Spleen (tissue), 13 donors: Measurements from ENCODE around the gene HYAL1. TPM values are rescaled to one million over a fixed set of nuclear protein-coding genes. Genes with fewer than 3 reads are reported as not detected.
A peak's percentile ranks its signal among the peaks of the same experiment; 100 is the strongest.

Source experiments
- DNase-seq: peaks from one replicate; pipeline ENCODE4 v3.0.0-alpha.2; 2020
- H3K27ac ChIP-seq, 8 donors: fragments of 200-600 bp; sonication (generic) in 7 of 8; 1 replicate in 4 of 8; 2 replicates in 4 of 8; pipeline versions ENCODE4 v1.5.0 to v1.8.0; 2016 to 2021; ENCODE audit warnings: inconsistent platforms in 4 of 8, mild to moderate bottlenecking in 4 of 8, moderate library complexity in 1 of 8
- H3K27me3 ChIP-seq, 7 donors: fragments of 200-600 bp; sonication (generic) in 6 of 7; replicated peaks in 1 of 7; 1 replicate in 4 of 7; 2 replicates in 3 of 7; pipeline versions ENCODE4 v1.5.0 to v1.8.0; 2016 to 2021; ENCODE audit warnings: inconsistent platforms in 3 of 7, mild to moderate bottlenecking in 1 of 7
- H3K36me3 ChIP-seq, 6 donors: fragments of 200-600 bp; sonication (generic) in 5 of 6; 1 replicate in 4 of 6; 2 replicates in 2 of 6; pipeline versions ENCODE4 v1.5.0 to v1.8.0; 2016 to 2021; ENCODE audit warnings: inconsistent platforms in 2 of 6
- H3K4me1 ChIP-seq, 6 donors: fragments of 200-600 bp; sonication (generic) in 5 of 6; 1 replicate in 3 of 6; 2 replicates in 3 of 6; pipeline versions ENCODE4 v1.5.0 to v1.8.0; 2016 to 2021; ENCODE audit warnings: inconsistent platforms in 3 of 6
- H3K4me3 ChIP-seq, 8 donors: fragments of 200-600 bp; sonication (generic) in 7 of 8; 1 replicate in 4 of 8; 2 replicates in 4 of 8; pipeline versions ENCODE4 v1.5.0 to v1.8.0; 2016 to 2021; ENCODE audit warnings: inconsistent platforms in 4 of 8, mild to moderate bottlenecking in 4 of 8, moderate library complexity in 2 of 8
- H3K9me3 ChIP-seq, 8 donors: fragments of 200-600 bp; sonication (generic) in 7 of 8; 1 replicate in 4 of 8; 2 replicates in 4 of 8; pipeline versions ENCODE4 v1.5.0 to v1.8.0; 2016 to 2021; ENCODE audit warnings: inconsistent platforms in 4 of 8
- POLR2A ChIP-seq, 3 donors: fragments of 450-650 bp; IDR thresholded peaks; one replicate each; pipeline ENCODE4 v1.5.1; 2017; ENCODE audit warnings: antibody characterized with exemption in 3 of 3, mild to moderate bottlenecking in 1 of 3
- POLR2AphosphoS5 ChIP-seq, 3 donors: sonication (generic); formaldehyde crosslinking; IDR thresholded peaks; one replicate each; pipeline ENCODE4 v1.5.1; 2017; ENCODE audit warnings: antibody characterized with exemption in 3 of 3
- WGBS, 5 donors: extraction: QIAGEN DNeasy Blood & Tissue Kit in 3 of 5; methylation state at CpG; one replicate each; pipeline versions ENCODE4 v1.1.5 to v1.1.7; 2013 to 2018; 5-methylcytosine and 5-hydroxymethylcytosine counted together
- intact Hi-C: fragments of 100-400 bp; cut with DNase I; formaldehyde crosslinking; loops from one replicate; pipeline ENCODE4 v1.15.0; 2023; ENCODE audit warnings: low total_unique reads
- long read RNA-seq, 2 donors: transcript quantifications; one replicate each; lab custom pipeline, GENCODE V29; 2026
- polyA plus RNA-seq, 3 donors: library from polyadenylated mRNA; stranded (reverse); fragments of 200-250 nt; gene quantifications; one replicate each; pipeline ENCODE4 v1.2.1, GENCODE V29; 2013
- total RNA-seq, 7 donors: library from RNA; depleted of rRNA in 3 of 7; stranded (reverse); fragments of >200 nt in 3 of 7; fragmentation: NEBNext Ultra II Directional in 4 of 7; extraction: Animal tissue kit (Norgen Biotek cat#: 25700) in 4 of 7; gene quantifications; one replicate each; pipeline versions ENCODE4 v1.1.0 to v1.2.1, GENCODE V29; 2016 to 2021
- TF ChIP-seq, protein P1 (sequence below), 11 experiments: fragments of 200-600 bp in 7 of 11; fragments of 450-650 bp in 4 of 11; sonication (generic) in 4 of 11; IDR thresholded peaks in 8 of 11; conservative IDR thresholded peaks in 3 of 11; 1 replicate in 7 of 11; 2 replicates in 4 of 11; pipeline versions ENCODE4 v1.4.0 to v1.8.0; 2016 to 2021; ENCODE audit warnings: antibody characterized with exemption in 11 of 11, inconsistent platforms in 4 of 11, mild to moderate bottlenecking in 1 of 11
- donor health status: healthy with polysubstance abuse.
- donor health status: DM: no; HTN: no; CAD: no; lungs with moderate emphysema.
- donor health status: DM: no; HTN: no; CAD: no.
- donor health status: Bipolar disorder and iron deficiency.
- donor health status: healthy.
- donor health status: DM: no; HTN: no; CAD: no.
- donor health status: DM: yes; HTN: yes; CAD: no.

The HYAL1 gene
- total RNA-seq (100 to 1,000 TPM in 5 of 7 donors, 10 to 100 TPM in 2; 46.8 to 172 (median 122) TPM), polyA plus RNA-seq (10 to 100 TPM; 18.2 to 49.4 (median 46.6) TPM)
- long read RNA-seq, donor 1, partial matches to known transcripts = 0 of 4 reads
- long read RNA-seq, donor 1, other reads (novel, unspliced or antisense) = 0 of 4 reads
- long read RNA-seq, donor 2, partial matches to known transcripts = 0 of 1 reads
- long read RNA-seq, donor 2, other reads (novel, unspliced or antisense) = 0 of 1 reads

GRCh38 chr3:50303013-50303815, at the start of gene HYAL1:
Gene HYAL1 (minus strand): TSS chr3:50303574. CDS start chr3:50302956, 618 bp downstream.
- H3K36me3 ChIP-seq = peaks cover 0 to 8% (median 0%) of the 10 kb centered on the region in 6 donors
- peak; percentile 91 for DNase-seq
- intact Hi-C loops = no loop called here
- H3K4me3 ChIP-seq = peak within 1 kb of the TSS; percentile 6 to 90 (median 34)
- TF ChIP-seq POLR2AphosphoS5 (IDR thresholded peaks at IDR 0.05) (peak; percentile 86 to 88 (median 86)), POLR2A (IDR thresholded peaks at IDR 0.05) (no peak)
- TF ChIP-seq, protein P1, sequence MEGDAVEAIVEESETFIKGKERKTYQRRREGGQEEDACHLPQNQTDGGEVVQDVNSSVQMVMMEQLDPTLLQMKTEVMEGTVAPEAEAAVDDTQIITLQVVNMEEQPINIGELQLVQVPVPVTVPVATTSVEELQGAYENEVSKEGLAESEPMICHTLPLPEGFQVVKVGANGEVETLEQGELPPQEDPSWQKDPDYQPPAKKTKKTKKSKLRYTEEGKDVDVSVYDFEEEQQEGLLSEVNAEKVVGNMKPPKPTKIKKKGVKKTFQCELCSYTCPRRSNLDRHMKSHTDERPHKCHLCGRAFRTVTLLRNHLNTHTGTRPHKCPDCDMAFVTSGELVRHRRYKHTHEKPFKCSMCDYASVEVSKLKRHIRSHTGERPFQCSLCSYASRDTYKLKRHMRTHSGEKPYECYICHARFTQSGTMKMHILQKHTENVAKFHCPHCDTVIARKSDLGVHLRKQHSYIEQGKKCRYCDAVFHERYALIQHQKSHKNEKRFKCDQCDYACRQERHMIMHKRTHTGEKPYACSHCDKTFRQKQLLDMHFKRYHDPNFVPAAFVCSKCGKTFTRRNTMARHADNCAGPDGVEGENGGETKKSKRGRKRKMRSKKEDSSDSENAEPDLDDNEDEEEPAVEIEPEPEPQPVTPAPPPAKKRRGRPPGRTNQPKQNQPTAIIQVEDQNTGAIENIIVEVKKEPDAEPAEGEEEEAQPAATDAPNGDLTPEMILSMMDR (IDR thresholded peaks at IDR 0.05 in 8 of 11, conservative IDR thresholded peaks at IDR 0.05 in 3 of 11) = peak in 1 of 11 experiments; percentile 34
- WGBS, 5 donors = 38 to 73% (median 56%) methylated on average over 9 to 14 of the region's 14 CpGs
- H3K27ac ChIP-seq = peak within 1 kb of the TSS; percentile 2 to 98 (median 94)
- H3K27me3 ChIP-seq = no peaks in the 10 kb centered on the region
- peaks cover 14 to 70% (median 38%) of the 10 kb centered on the region in 6 donors for H3K4me1 ChIP-seq
- peaks cover 0 to 10% (median 5%) of the 10 kb centered on the region in 8 donors for H3K9me3 ChIP-seq

DNA sequence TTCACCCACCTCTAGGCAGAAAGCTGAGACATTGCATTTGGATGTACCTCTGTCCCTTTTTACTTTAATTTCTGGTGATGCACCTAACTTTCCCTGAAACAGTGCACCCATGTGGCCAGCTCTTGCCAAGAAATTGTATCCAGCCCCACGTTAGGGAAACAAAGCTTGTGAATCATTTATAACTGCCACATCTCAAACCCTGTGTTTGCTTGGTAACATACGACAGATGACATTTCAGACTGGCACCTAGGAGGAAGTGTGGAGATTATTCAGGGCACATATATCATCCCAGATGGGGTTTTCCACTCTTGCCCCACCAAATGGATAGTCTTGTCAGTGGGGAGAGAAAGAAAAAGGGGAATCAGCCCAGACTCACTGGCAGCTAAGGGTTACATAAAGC, 49.4 kb upstream of the HYAL1 start:
- no peak overlapping the region for H3K4me3 ChIP-seq
- peaks cover 0 to 81% (median 50%) of the 10 kb centered on the region in 6 donors for H3K36me3 ChIP-seq
- H3K27ac ChIP-seq = peak overlapping the region in 1 of 8 donors; percentile 33
- H3K4me1 ChIP-seq = peaks cover 30 to 98% (median 77%) of the 10 kb centered on the region in 6 donors
- no peak for DNase-seq
- intact Hi-C loops = no loop called here
- TF ChIP-seq POLR2AphosphoS5 (IDR thresholded peaks at IDR 0.05) (no peak), POLR2A (IDR thresholded peaks at IDR 0.05) (no peak)
- TF ChIP-seq, protein P1 (IDR thresholded peaks at IDR 0.05 in 8 of 11, conservative IDR thresholded peaks at IDR 0.05 in 3 of 11) = no peak
- WGBS, 5 donors = 36 to 57% (median 43%) methylated on average over 2 of the region's 2 CpGs
- H3K27me3 ChIP-seq = no peaks in the 10 kb centered on the region
- H3K9me3 ChIP-seq = no peaks in the 10 kb centered on the region

- H3K4me1 ChIP-seq = peaks cover 15 to 98% (median 75%) of the 10 kb centered on the region in 6 donors
- peak overlapping the region; percentile 92 to 100 (median 94) for H3K27ac ChIP-seq
- intact Hi-C loops = no loop called here
Observed at GRCh38 chr3:50351323-50351697, 47.9 kb upstream of the HYAL1 start.

More at GRCh38 chr3:50351323-50351697, 47.9 kb upstream of the HYAL1 start:
- no peak for DNase-seq
- 58 to 76% (median 64%) methylated on average over 11 of the region's 11 CpGs for WGBS, 5 donors
- peak overlapping the region; percentile 52 to 93 (median 63) for H3K4me3 ChIP-seq
- no peaks in the 10 kb centered on the region for H3K9me3 ChIP-seq
- TF ChIP-seq POLR2A (IDR thresholded peaks at IDR 0.05) (no peak), POLR2AphosphoS5 (IDR thresholded peaks at IDR 0.05) (no peak)
- TF ChIP-seq, protein P1 (IDR thresholded peaks at IDR 0.05 in 8 of 11, conservative IDR thresholded peaks at IDR 0.05 in 3 of 11) = no peak
- H3K36me3 ChIP-seq = peaks cover 0 to 72% (median 49%) of the 10 kb centered on the region in 6 donors
- H3K27me3 ChIP-seq = no peaks in the 10 kb centered on the region
